HG03097 (cell line): ENCODE data around the gene SH3D19.
"Not testable (repeated sequence)": the region's sequence is repeated elsewhere in the genome, so short reads cannot be mapped to it uniquely, and the experiment has no call there.

ENCODE experiments used
- ATAC-seq: cut with Tn5 transposase; IDR thresholded peaks from one replicate; pipeline ENCODE4 v1.9.1; 2021; ENCODE audit not compliant: unreplicated experiment, low FRiP score

Gene SH3D19

DNA sequence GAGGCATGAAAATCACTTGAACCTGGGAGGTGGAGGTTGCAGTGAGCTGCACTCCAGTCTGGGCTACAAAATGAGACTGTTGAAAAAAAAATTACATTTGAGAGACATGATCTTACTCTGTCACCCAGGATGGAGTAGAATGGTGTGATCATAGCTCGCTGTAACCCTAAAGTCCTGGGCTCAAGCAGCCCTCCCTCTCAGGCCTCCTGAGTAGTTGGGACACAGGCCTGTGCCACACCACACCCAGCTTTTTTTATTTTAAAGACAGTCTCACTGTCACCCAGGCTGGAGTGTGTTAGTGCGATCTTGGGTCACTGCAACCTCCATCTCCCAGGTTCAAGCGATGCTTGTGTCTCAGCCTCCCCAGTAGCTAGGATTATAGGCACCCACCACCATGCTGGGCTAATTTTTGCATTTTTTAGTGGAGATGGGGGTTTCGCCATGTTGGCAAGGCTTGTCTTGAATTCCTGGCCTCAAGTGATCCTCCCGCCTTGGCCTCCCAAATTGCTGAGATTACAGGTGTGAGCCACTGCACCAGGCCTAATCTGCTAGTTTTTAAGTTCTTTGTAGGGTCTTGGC, 219.9 kb downstream of the SH3D19 start:
- ATAC-seq, result no peak

DNA sequence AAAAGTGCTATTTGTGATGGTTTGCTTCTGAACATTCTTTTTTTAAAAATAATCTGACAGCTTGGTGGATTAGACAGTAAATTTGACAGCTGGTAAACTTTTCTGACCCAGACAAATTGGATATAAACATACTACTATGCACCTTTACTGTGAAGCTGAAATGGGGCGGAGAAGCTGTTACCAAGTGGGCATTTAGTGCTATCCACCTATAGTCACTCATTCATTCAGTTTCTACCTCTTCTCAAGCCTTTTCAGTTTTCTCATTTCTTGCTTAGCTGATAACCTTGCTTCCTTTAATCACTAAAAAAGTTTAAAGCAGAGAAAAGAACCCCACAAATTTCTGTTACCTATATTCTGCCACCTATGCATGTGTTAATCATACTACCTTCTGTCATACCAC, 220.8 kb downstream of the SH3D19 start:
- ATAC-seq, result no peak

DNA sequence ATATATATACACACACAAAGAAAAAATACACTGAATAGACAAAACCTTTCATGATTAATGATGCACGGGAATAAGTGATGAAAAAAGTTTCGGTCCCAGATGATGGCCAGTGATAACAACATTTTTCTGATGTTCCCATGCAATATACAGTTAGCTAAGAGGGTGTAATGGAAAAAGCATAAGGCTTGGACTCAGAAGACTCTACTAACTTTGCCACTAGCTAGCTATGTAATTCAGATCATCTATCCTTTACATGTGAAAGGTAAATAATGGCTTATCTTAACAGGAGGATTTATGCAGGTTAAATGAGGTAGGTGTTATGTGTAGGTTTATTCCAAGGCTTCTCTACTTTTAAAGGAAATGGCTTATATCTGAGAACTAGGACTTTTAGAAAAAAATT, 221.6 kb downstream of the SH3D19 start:
- no peak for ATAC-seq

DNA sequence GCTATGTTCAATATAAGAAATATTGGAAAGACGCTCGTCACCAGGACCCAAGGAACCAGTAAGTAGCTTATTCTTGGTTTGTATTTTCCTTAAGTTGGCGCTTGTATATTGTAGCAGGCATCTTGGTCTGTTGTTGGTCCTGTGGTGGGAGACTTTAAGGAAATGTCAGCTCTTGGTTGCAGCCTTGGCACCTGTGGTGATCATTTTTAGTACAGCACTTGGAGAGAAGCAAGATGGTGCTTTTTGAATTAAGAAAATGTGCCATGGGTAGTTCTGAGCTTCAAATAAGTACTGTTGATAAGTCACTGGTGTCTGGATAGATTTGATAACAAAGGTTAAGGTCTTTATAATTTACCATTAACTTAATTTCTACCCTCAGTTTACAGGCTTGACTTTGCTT, 224.9 kb downstream of the SH3D19 start:
- no peak for ATAC-seq

DNA sequence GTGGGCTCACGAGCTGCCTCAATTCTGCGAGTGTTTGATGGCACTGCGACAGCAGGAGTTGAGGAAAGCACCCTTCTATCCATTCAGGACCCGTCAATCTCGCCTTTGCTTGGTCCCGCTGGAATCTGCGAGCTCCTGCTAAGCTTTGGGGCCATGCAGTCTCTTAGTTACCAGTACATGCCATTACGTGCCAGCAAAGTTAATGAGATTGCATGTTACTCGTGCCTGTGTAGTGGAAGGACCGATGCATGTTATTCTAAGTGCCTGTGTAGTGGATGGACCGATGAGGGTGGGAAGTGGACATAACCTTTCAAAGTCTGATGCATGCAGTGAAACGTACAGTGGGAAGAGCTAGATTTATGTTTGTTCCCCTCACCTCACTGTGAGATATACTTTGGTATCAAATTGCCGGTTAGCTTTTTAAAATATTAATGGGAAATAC, 225.4 kb downstream of the SH3D19 start:
- no peak for ATAC-seq

DNA sequence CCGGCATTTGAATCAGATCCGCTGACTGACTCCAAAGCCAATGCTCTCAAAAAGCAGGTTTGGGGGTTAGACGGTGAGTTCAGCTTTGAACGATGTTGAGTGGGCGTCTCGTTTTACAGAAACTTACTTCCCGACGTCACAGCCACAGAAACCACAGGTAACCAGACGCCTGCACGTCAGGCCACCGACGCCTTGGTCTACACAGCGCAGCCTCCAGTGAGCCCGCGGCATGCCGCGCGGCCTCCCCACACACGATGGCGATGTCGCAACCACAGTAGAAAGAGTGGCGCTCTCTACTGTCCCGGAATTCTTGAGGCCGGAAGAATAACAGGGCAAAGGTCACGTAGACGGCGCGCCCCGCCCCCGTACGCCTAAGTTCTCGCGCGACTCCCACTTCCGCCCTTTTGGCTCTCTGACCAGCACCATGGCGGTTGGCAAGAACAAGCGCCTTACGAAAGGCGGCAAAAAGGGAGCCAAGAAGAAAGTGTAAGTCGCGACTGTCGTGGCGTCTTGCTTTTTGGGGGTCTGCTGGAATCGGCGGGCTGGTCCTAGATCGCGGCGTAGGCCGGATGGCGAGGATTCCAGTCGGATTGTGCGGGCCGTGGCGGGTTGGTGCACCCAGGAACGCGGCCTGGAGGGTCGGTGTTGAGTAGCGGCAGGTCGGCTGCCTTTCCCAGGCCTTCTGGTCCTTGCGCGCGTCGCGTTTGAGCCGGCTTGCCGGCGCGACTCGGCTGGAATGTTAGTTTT, 226.0 kb downstream of the SH3D19 start, which contains the start of gene RPS3A:
Gene RPS3A (plus strand): TSS at position 400 of the 747 bp plus-strand sequence. CDS start 25 bp downstream, at position 425.
- ATAC-seq, result peak; percentile 98

DNA sequence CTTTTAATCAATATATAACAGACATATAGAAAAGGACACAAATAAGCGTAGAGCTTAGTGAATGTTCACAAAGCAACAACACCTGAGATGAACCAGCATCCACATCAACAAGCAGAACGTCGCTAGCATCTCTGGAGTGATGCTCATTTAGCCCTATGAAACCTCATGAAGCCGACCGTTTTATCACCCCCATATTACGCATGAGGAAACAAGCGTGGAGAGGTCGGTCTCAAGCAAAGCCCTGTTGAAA, 226.5 kb downstream of the SH3D19 start:
- ATAC-seq, result no peak

DNA sequence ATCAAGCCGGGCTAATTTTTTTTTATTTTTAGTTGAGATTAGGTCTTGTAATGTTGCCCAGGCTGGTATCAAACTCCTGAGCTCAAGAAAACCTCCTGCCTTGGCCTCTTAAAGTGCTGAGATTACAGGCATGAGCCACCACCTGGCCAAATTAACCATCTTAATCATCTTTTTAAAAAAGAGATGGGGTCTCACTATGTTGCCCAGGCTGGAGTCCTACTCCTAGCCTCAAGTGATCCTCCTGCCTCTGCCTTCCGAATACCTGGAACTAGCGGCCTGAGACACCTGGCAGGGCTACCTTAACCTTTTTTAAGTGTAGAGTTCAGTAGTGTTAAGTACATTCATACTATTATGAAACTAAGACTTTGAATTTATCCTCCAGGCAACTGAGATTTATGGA, 227.6 kb downstream of the SH3D19 start:
- ATAC-seq, result no peak

DNA sequence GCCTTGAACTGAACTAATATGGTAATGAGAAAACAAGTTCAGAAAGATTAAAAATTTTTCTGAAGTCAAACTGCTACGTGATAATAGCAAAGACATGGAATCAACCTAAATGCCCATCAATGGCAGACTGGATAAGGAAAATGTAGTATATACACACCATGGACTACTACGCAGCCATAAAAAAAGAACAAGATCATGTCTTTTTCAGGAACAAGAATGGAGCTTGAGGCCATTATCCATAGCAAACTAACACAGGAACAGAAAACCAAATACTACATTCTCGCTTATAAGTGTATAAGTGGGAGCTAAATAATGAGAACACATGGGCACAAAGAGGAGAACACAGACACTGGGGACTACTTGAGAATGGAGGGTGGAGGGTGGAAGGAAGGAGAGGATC, 230.3 kb downstream of the SH3D19 start:
- no peak for ATAC-seq

DNA sequence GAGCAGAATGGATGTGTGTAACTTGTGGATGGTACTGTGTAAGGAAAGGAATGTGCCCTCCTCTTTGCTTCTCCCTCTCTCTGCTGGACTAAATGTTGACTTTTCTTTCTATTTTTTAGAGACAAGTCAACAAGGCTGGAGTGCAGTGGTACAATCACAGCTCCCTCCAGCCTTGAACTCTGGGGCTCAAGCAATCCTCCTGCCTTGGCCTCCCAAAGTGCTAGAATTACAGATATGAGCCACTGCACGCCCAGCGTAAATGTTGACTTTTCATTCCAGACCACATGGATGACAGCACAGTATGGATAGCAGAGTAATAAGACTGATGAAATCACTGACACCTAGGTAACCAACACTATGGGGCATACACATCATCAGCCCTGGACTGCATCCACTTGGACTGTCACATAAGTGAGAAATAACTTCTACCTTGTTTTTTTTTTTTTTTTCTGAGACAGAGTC, 231.1 kb downstream of the SH3D19 start:
- no peak for ATAC-seq

DNA sequence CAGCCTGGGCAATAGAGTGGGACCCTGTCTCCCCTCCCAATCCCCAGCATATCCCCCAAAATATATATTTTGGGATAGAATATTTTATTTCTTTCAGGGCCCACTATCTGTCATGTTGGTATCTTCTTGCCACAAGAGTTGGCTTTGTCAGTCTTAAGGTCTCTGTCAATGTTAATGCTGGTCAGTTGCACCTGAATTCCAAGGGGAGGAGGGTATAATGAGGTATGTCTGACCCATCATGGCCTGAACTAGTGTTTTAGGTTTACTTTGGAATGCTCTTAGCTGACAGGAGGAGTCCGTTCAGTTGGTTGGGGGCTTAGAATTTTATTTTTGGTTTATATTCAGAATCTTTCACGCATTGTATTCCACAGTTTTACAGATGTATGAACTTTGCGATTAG, 232.2 kb downstream of the SH3D19 start:
- ATAC-seq, result no peak

DNA sequence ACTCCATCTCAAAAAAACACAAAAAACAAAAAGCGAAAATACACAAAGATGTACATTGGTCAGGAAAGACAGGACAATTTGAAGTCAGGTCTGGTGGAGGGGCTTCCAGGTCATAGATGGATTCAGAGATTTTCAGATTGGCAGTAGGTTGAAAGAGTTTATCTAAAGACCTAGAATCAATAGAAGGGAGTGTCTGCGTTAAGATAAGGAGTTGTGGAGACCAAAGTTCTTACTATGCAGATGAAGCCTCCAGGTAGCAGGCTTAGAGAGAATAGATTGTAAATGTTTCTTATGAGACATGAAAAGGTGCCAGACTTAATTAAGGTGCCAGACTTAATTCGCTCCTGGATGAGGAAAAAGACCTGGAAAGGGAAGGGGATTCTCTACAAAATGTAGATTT, 232.9 kb downstream of the SH3D19 start:
- ATAC-seq, result no peak

DNA sequence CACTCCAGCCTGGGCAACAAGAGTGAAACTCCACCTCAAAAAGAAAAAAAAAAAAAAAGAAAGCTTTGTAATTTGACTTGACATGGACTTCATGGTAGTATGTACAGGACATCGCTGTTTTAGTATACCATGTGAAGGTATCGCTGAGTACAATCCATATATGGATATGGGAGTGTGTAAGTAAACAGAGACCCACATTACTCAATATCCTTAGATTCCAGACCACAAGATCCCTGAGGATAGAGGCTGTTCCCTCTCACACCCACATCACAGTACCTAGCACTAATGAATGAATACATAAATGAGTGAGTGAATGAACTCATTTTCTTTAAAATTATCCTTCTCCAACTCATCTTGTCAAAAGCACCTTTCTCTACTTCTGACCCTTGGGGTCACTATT, 234.4 kb downstream of the SH3D19 start:
- no peak for ATAC-seq

DNA sequence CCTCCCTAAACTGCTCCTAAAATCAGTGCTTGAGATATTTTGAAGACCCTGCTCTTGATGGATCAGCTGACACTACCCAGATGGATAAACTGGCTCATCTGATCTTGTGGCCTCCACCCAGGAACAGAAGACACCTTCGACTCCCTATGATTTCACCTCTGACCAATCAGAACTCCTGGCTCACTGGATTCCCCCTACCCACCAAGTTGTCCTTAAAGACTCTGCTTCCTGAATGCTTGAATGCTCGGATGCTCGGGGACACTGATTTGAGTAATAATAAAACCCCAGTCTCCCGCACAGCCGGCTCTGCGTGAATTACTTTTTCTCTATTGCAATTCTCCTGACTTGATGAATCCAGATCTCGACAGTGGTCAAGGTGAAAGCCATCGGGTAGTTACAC, 237.9 kb downstream of the SH3D19 start:
- ATAC-seq, result no peak

DNA sequence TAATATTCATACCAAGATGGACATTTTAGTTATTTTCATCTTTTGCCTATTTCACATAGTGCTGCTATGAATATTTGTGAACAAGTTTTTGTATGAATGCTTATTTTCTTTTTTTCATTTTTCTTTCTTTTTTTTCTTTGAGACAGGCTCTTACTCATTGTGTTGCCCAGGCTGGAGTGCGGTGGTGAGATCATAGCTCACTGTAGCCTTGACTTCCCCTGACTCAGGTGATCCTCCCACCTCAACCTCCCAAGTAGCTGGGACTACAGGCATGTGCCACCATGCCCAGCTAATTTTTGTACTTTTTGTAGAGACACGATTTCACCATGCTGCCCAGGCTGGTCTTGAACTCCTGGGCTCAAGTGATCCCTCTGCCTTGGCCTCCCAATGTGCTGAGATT, 247.4 kb downstream of the SH3D19 start:
- ATAC-seq, result not testable (repeated sequence)

DNA sequence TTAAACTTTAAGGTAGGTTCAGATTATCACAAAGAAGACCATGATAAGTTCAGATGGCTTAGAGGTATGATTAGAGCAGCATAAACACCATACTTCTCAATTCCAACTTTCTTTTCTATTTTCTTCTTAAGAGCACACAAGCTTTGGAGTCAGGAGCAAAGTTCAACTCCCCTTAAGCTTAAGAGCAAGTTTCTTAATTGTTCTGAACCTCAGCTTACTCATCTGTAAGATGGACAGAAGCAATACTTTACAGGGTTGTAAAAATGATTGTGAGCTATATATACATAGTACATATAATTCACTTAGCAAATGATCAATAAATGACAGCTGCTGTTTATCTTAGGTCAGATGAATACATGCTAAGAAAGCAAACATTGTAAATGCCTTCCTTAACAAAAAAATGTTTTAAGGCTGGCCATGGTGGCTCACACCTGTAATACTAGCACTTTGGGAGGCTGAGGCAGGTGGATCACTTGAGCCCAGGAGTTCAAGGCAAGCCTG, 250.9 kb downstream of the SH3D19 start:
- no peak for ATAC-seq
